Panc1 (cell line): ENCODE results near the gene VARS1.

ENCODE experiments used
- CTCF ChIP-seq: fragments of 450-650 bp; IDR thresholded peaks from 2 replicates; pipeline ENCODE4 v1.5.1; 2017; ENCODE audit warnings: mild to moderate bottlenecking
- POLR2AphosphoS5 ChIP-seq: IDR thresholded peaks from 2 replicates; pipeline ENCODE4 v1.6.1; 2012; ENCODE audit warnings: mild to moderate bottlenecking, low read depth, low read length, moderate library complexity
- REST ChIP-seq, 2 experiments: IDR thresholded peaks; 2 replicates each; pipeline ENCODE4 v1.6.1; 2011 to 2012; ENCODE audit warnings: low read depth in 2 of 2, control low read depth in 1 of 2, low read length in 1 of 2, mild to moderate bottlenecking in 1 of 2, moderate library complexity in 1 of 2; ENCODE audit not compliant: insufficient read depth in 1 of 2
- SIN3A ChIP-seq: IDR thresholded peaks from 2 replicates; pipeline ENCODE4 v1.6.1; 2012; ENCODE audit warnings: low read depth, mild to moderate bottlenecking, low read length, moderate library complexity, borderline replicate concordance; ENCODE audit not compliant: insufficient read depth
- TCF7L2 ChIP-seq: IDR thresholded peaks from 2 replicates; pipeline ENCODE4 v1.6.1; 2011; ENCODE audit warnings: mild to moderate bottlenecking, low read depth, low read length, inconsistent platforms

GRCh38 chr6:31796993-31797385, 1.4 kb upstream of the VARS1 start:
- no peak for TF ChIP-seq CTCF
- no peak for TF ChIP-seq REST (IDR thresholded peaks at IDR 0.05; ENCODE audit: insufficient read depth in 1 of 2, low read depth in 2 of 2, low read length in 1 of 2)
- TF ChIP-seq POLR2AphosphoS5 = no peak
- TF ChIP-seq SIN3A = no peak
- TF ChIP-seq TCF7L2 = no peak
